22Rv1 (cell line): ENCODE data around the gene PREP.
"Not testable (repeated sequence)": the region's sequence is repeated elsewhere in the genome, so short reads cannot be mapped to it uniquely, and the experiment has no call there.

Experiments used
- CTCF ChIP-seq: fragments of 450-650 bp; IDR thresholded peaks from 2 replicates; pipeline ENCODE4 v1.5.1; 2017; ENCODE audit warnings: mild to moderate bottlenecking
- ZFX ChIP-seq: fragments of 450-650 bp; IDR thresholded peaks from 2 replicates; pipeline ENCODE4 v1.6.1; 2017; ENCODE audit warnings: antibody characterized with exemption, borderline replicate concordance

- not testable (repeated sequence) for TF ChIP-seq CTCF, ZFX
Measured at GRCh38 chr6:105416971-105417370, 14.1 kb upstream of the PREP start.
